HG03196 (cell line): ENCODE results near the gene RPTOR.

Experiments used
- ATAC-seq: cut with Tn5 transposase; IDR thresholded peaks from one replicate; pipeline ENCODE4 v1.9.1; 2021; ENCODE audit not compliant: unreplicated experiment

The RPTOR gene

DNA sequence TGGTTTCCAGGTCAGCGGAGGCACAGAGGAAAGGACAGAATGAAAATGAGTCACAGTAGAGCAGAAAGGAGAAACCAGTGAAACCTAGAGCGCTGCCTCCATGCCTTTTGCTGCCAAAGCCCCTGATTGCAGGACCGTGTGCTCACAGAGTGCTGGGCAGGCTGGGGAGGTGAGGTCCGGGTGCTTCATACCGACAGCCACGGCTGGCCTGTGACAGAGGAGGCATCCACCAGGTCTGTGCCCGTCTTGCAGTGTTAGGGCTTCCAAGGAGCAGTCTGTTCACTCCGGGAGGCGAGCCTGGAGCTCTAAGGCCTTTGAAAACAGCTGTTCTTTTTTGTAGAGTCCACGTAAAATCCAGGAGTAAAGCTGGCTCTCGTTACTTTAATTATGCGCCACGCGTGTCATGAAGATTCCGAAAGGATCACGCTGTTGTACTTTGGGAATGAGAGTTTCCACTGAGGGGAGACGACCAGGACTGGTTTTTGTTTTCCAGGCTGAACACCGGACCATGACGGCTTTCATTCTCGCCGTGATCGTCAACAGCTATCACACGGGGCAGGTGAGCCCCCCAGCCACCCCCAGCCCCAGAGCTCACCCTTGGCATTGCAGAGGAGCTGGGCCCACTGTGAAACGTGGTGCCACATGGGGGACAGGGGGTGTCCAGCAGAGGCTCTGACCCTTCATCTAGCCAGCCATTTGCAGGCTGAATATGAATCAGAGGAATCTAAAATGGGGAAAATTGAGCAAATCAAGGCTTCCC is 338.5 kb downstream of the RPTOR start:
- no peak for ATAC-seq

DNA sequence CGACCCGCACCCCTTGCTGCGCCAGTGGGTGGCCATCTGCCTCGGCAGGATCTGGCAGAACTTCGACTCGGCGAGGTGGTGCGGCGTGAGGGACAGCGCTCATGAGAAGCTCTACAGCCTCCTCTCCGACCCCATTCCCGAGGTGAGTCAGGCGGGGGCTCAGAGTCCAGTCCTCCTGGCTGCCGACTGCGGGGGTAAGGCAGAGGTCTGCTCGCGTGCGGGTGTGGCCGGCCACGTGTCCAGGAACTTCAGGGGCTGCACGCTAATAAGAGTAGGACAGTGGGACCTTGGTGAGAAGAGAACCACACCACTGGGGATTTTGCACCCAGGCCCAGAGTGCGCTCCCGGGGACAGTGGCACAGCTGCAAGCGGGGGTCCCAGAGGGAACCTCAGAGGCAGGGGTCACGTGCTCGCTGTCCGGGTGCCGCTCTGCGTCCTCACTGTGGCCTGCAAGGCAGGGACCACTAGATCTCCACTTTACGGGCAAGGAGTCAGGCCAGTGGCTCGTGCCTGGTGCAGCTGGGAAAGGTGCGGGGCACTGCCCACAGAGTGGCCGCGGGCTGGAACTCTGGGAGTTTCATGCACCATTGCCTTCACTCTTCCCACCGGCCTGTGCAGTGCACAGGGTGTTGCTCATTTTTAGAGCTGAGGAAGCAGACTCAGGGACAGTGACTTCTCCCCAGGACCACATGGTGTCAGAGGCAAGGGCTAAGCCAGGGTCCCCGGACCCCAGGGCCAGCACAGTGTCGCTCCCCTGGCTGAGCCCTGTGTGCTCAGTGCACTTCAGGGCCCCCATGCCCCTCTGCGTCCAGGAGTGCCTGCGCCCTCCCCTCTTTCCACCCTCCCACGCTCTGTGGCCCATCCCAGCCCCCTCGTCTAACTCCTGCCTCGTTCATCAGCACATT is 339.4 kb downstream of the RPTOR start:
- ATAC-seq, result no peak

DNA sequence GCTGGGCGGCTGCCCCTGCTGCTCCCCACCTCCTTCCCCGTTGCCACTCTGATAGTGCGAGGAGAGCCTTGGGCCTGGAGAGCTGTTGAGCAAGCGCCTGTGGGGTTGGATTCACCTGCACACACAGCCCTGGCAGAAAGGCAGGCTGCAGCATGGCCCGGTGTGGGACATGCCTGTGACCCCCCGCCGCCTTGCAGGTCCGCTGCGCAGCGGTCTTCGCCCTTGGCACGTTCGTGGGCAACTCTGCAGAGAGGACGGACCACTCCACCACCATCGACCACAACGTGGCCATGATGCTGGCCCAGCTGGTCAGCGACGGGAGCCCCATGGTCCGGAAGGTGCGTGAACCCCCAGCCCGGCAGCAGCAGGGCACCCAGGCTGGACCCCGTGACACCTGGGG is 340.2 kb downstream of the RPTOR start:
- ATAC-seq, result no peak

DNA sequence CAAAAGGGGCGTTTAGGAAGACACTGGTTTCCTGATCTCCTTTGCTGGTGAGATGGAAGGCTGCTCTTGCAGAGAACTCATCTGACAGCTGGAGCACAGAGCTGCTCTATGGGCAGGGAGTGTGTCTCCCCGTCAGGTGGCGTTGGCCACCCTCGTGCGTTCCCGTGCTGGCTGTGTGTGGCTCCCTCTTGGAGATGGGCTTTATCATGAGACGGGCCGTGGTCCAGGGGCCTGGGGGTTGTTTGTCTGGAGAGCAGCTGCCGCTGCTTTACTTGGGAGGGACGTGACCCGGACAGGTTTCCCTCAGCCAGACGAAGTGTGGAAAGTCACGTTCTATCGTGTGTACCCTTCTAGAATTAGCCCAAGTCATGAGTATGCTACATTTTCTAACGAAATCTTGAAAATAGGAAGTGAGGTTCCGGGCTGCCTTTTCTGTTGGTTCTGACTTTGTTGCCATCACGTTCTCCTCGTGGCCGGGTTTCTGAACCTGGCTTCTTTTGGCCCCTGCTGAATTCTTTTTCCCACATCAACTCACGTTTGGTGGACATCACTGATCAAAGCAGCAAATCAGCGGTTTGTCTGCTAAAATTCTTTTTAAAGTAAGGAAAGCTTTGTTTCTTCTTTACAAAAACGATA is 341.4 kb downstream of the RPTOR start:
- ATAC-seq, result no peak

DNA sequence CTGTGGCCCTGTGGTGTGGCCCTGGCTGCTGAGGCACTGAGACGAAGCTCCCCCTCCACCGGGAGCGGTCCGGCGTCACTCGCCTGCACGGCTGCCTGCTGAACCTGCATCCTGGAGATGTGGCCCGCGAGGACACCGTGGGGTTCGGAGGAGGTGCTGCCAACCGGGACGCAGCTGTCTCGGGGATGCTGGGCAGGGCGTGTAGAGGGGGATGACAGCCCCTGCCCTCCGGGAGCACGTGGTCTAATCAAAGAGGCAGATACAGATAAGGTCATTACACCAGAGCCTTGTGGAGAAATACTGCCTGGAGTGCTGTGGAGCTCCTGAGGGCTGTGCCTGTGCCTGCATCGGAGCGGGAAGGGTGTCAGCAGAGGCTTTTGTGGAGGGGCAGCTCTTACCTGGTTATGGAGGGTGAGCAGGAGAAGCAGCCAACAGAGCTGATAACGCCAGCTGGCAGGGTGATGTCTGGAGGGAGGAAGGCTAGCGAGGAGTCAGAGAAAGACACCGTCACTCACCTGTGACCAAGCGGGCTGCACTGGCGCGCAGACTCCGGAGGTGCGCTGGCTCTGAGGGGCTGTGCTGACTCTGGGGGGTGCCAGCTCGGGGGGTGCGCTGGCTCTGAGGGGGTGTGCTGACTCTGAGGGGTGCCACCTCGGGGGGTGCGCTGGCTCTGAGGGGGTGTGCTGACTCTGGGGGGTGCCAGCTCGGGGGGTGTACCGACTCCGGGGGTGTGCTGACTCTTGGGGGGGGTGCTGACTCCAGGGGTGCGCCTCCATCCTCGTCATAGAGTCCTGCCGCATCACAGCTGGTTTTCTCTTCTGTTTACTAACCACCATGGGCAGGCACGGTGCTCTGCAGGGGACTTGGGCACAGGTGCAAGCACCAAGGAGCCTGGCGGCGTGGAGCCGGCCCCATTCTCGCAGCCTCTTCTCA is 342.3 kb downstream of the RPTOR start:
- no peak for ATAC-seq

DNA sequence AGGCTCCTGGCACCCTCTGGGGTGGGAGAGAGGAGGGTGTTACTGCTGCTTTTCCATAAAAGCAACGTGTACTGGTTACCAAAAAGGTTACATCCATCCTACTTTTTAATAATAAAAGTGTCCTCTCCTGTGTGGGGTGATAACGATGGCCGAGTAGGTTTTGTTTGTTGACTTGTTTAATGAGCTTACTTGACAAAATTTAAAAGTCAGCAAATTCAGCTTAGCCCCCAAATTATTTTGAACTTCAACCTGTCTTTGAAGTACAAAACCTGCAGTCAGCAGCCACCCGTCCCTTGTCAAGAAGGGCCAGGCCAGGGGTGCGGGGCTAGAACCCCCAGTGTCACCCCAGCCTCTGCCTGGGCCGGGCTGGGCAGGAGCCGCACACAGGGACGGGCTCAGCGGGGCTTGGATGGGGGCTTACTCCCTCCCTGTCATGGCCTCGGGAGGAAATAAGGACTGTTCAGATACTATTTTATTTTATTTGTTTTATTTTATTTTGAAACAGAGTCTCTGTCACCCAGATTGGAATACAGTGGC is 343.1 kb downstream of the RPTOR start:
- ATAC-seq, result no peak

DNA sequence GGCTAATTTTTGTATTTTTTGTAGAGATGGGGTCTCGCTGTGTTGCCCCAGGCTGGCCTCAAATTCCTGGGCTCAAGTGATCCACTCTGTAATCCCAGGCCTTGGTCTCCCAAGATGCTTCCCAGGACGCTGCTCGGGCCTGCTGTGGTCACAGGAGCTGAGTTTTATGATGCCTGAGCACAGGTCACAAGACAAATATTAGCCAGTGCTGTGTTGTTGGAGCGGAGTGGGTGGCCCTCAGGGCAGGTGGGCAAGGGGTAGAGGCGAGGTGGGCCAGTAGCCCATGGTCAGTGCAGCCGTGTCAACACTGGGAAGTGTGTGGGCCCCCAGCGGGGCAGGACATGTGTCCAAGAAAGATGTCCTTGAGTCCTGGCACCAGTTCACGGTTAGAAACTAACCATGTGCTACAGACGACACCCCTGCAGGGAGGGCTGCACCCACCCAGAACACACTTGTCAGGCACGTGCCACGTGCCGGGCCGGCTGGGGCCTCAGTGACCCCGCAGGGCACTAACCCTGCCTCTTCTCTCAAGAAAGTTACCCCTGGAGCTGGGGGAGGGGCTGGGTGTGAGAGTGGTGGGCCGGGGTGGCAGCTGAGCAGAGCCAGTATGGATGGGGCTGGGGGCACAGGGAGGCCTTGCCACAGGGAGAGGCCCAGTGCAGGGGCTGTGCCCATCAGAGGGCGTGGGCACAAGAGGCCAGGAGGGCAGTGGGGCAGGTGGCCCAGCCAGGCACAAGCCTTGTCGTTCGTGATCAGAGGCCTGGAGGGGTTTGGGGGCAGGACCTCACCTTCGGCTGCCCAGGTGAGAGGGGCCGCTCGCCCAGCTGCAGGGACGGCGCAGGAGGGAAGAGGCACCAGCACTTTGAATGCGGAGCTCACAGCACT is 343.9 kb downstream of the RPTOR start:
- no peak for ATAC-seq

DNA sequence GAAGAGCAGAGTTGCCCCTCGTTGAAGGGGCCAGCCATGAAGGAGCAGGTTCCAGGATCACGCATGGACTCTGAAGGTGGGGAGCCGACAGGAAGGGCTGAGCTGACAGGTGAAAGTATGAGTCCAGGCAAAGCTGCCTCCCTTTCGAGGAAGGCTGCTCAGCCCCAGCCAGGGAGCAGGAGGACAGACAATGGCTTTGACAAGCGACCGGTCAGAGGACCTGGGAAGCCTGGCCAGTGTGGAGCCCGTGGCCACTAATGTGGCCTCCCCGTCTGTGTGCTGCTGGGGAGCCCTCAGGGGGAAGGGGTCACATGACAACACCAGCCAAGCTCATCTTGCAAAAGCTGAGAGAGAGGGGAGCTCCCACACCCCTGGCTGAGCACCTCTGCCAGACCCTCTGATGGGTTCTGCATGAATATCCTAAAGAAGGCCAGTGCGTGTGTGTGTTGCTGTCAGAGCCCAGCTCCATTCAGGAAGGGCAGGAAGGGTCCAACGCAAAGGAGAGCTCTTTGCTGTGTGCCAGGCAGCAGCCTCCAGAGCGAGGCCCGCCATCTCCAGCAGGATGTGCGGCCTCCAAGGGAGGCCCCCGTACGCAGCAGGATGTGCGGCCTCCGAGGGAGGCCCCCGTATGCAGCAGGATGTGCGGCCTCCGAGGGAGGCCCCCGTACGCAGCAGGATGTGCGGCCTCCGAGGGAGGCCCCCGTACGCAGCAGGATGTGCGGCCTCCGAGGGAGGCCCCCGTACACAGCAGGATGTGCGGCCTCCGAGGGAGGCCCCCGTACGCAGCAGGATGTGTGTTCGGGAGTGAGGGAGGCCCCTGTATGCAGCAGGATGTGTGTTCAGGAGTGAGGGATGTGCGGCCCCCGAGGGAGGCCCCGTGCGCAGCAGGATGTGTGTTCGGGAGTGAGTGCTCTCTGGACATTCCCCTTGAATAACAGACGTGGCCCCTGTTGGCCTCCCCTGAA is 344.9 kb downstream of the RPTOR start:
- ATAC-seq, result no peak

DNA sequence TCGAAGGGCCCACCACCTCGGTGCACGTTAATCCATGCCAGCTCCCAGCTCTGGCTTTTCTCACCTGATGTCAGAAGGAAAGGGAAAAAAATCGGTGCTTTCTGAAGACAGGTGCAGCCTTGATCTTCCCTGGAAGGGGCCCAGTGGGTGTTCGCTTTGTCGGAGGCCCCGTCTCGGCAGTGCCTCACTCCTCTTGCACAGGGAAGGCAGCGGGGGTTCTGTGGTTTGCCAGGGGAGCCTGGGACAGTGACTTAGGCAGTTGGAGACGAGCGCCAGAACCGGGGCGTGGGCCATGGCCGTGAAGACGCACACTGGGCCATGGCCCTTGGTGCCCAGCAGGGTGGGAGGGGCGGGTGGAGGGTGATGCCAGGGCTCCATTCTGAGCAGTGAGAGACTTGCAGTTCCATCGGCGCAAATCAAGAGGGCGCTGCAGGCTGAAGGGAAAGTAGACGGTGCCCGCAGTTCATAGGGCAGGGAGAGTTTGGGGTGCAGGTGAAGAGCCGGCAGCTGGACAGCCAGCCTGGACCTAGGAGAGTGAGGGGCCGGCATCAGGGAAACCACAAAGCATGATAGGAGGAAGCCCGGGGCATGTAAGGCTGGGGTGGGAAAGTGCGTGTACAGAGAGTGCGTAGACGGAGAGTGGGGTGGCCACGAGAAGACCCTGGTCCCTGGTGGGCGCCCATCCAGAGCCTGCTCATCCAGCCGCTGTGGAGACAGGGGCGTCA is 345.7 kb downstream of the RPTOR start:
- ATAC-seq, result no peak

DNA sequence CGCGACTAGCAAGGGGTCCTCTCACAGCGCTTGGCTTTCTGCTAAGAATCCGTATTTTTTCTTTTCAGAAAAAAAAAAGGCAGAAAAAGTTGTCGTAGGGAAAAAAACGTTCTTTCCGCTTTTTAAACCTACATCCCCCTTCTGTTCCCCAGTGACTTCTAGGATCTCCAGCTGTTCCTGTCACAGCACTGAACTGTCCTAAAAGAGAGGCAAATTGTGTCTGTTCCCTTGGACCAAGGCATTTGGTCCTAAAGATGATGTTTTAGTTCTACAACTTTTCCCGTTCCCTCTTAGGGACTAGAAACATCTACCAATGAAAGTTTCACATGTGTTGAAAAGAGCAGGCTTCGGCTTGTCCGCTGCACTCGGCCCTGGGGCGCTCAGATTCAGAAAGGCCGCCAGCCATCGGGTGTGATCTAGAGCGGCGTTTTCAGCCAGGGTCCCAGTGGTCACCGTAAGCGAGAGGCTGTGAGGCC is 346.3 kb downstream of the RPTOR start:
- no peak for ATAC-seq

DNA sequence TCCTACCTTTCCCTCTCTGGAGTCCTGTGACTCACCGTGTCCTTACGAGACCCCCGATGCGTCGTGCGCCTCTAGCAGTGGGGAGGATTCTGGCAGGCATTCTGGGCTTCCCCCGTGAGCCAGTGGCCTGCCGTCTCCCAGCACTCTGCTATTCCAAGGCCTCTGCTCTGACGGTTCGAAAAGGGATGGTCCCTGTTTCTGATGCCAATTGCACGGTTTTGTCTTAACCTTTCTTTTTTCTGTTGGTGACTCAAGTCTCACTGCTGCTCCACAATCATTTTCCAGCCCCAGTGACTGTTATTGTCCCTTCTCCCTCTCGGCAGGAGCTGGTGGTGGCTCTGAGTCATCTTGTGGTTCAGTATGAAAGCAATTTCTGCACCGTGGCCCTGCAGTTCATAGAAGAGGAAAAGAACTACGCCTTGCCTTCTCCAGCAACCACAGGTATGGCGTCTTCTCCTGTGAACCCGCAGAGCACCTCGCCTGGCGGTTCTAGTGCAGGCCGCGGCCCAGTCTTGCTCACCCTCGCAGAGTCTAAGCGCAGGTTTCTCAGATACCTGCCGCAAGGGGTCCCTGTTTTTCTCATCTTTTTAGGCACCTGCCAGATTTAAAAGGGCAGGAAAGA is 346.9 kb downstream of the RPTOR start:
- peak; percentile 16 for ATAC-seq

DNA sequence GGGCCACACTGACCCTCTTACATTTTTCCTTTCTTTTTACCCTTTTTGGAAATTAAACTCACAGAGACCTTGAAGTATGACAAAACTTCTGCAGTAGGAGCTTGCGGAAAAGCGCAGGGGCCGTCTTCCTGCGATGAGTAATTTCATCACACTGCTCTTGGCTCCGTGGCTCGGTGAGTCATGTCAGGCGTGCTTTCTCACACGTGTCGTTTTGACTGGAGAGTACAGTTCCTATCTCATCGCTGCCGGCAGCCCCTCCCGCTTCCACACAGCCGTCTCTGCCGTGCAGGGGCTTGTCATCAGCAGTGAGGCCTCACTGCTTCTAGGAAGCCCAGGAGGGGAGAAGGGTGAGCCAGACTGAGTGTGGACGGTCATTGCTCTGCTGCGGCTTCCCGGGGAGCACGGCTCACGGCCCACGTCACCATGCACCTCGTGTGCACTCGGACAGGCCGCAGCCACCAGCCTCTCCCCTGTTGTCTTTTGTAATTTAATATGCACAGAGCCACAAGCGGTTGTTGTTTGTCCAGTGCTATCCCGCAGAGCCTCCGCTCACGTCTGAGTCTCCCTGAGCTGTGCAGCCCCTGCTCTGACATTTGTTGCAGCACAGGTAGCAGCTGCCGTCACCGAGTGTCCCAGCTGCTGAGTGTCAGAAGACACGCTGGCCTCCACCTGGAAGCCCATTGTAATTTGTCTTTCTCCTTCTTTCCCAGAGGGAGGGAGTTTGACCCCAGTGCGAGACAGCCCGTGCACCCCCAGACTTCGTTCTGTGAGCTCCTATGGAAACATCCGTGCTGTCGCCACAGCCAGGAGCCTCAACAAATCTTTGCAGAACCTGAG is 347.6 kb downstream of the RPTOR start:
- ATAC-seq, result peak; percentile 54

DNA sequence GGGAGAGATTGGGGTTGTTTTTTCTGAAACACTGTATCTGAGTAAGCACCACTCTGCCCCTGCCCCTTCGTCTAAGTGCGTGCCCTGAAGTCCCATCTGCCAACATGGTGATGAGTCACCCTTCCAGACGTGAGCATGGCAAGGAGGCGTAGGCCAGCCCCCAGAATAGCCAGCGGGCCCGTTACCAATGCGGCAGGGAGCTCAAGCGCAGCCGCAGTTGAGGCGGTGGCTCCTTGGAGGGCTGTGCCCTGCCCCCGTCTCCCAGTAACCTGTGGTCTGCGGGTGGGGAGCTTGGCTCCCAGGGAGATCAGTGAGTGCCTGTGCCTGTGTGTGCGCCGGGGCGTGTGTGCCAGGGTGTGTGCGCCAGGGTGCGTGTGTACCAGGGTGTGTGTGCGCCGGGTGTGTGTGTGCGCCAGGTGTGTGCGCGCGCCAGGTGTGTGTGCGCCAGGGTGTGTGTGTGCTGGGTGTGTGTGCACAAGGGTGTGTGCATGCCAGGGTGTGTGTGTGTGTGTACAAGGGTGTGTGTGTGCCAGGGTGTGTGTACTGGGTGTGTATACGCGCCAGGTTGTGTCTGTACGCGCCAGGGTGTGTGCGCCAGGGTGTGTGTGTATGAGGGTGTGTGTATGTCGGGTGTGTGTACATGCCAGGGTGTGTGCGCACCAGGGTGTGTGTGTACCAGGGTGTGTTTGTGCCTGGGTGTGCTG is 348.4 kb downstream of the RPTOR start:
- no peak for ATAC-seq

DNA sequence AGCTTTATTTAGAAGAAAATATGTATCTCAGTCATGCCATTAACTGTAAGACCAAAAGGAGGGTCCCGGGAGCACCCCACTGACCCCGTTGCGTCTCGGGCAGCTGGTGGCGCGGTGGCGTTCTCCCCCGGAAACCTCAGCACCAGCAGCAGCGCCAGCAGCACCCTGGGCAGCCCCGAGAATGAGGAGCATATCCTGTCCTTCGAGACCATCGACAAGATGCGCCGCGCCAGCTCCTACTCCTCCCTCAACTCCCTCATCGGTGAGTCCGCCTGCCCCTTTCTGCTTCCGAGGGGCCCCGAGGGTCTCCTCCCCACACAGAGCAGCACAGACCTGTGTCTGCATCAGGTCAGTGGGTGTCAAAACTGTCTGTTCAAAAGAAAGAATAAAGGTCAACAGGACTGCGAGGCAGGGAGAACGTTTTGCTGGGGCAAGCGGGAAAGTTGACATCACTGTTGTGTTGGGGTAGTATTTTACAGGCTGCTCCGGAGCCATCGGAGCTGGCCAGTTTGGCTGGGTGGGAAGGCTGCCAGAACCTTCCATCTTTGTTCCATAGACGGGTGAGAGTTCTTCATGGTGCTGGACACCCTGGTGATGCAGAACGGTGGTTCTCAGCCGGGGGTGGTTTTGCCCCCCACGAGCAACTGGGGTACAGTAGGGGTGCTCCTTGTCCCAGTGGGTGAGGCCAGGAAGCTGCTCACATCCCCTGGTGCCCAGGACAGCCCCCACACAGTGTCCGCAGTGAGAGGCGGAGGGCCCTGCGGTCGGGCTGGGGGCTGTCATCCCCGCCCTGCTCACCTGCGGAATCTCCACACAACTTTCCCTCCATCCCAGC is 349.2 kb downstream of the RPTOR start:
- ATAC-seq, result no peak

DNA sequence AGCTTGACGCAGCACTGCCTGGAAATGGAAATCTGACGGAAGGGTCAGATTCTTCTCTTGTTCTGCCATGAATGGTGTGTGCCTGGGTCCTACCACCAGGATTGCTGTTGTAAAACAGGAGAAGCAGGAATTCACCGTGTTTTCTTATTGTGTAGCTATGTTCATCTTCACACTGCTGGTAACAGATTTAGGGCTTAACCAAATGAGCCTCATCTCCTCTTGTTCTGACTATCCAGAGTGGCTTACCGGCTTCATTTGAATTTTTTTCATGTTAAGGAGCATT is 349.7 kb downstream of the RPTOR start:
- ATAC-seq, result no peak
